HG03175 (cell line): ENCODE data around the gene RIN1.
A peak's percentile ranks its signal among the peaks of the same experiment; 100 is the strongest.
"Not testable (repeated sequence)": the region's sequence is repeated elsewhere in the genome, so short reads cannot be mapped to it uniquely, and the experiment has no call there.

Experiments
- ATAC-seq: cut with Tn5 transposase; IDR thresholded peaks from one replicate; pipeline ENCODE4 v1.9.1; 2021; ENCODE audit warnings: mild to moderate bottlenecking, moderate library complexity; ENCODE audit not compliant: unreplicated experiment

Gene RIN1

GRCh38 chr11:66321606-66322005 lies 14.6 kb downstream of the RIN1 start:
- no peak for ATAC-seq

- ATAC-seq, result not testable (repeated sequence)
Measured at GRCh38 chr11:66320748-66321147, 15.5 kb downstream of the RIN1 start.

GRCh38 chr11:66320289-66320688 lies 15.9 kb downstream of the RIN1 start:
- ATAC-seq, result not testable (repeated sequence)

- ATAC-seq, result no peak
Measured at GRCh38 chr11:66318600-66318970, 17.6 kb downstream of the RIN1 start.

- no peak for ATAC-seq
Measured at GRCh38 chr11:66317723-66318599, 18.3 kb downstream of the RIN1 start.

GRCh38 chr11:66317322-66317722 lies 18.9 kb downstream of the RIN1 start:
- ATAC-seq, result no peak

- ATAC-seq, result no peak
Measured at GRCh38 chr11:66316849-66317251, 19.4 kb downstream of the RIN1 start, which contains the start of gene CD248. CD248 (minus strand) TSS chr11:66317044; CDS start chr11:66317027, 17 bp downstream.

GRCh38 chr11:66315921-66316811 lies 20.1 kb downstream of the RIN1 start:
- ATAC-seq, result no peak

- ATAC-seq, result no peak
Measured at GRCh38 chr11:66315498-66315885, 20.7 kb downstream of the RIN1 start.

GRCh38 chr11:66314561-66315497 lies 21.4 kb downstream of the RIN1 start:
- ATAC-seq, result no peak

- no peak for ATAC-seq
Measured at GRCh38 chr11:66314186-66314501, 22.1 kb downstream of the RIN1 start.

GRCh38 chr11:66313321-66314185 lies 22.7 kb downstream of the RIN1 start:
- no peak for ATAC-seq

GRCh38 chr11:66312549-66313320 lies 23.5 kb downstream of the RIN1 start:
- peak; percentile 60 for ATAC-seq

GRCh38 chr11:66311965-66312548 lies 24.2 kb downstream of the RIN1 start:
- peak; percentile 73 for ATAC-seq

GRCh38 chr11:66311470-66311964 lies 24.7 kb downstream of the RIN1 start:
- ATAC-seq, result no peak

GRCh38 chr11:66310803-66311440 lies 25.3 kb downstream of the RIN1 start:
- ATAC-seq, result not testable (repeated sequence)

GRCh38 chr11:66310324-66310723 lies 25.9 kb downstream of the RIN1 start:
- ATAC-seq, result no peak

GRCh38 chr11:66309475-66309874 lies 26.8 kb downstream of the RIN1 start:
- ATAC-seq, result no peak
